Activated T-helper 17 cell treated with anti-CD3 and anti-CD28 coated beads, Interleukin-2, amount 50 U/mL, for 72 hours (primary cell): ENCODE data around the gene NAB2. TPM values are rescaled to one million over a fixed set of nuclear protein-coding genes. Genes with fewer than 3 reads are reported as not detected.

Experiments used
- ATAC-seq: fragments of 150-1000 bp; cut with Tn5 transposase; replicated peaks from 2 replicates; pipeline ENCODE4 v1.10.0; 2021; ENCODE audit warnings: mild to moderate bottlenecking, moderate library complexity
- H3K27ac Mint-ChIP-seq: one replicate; pipeline ENCODE4 v1.8.0; 2022; ENCODE audit warnings: mixed read lengths
- H3K27me3 Mint-ChIP-seq: one replicate; pipeline ENCODE4 v1.8.0; 2022; ENCODE audit warnings: mixed read lengths
- H3K36me3 Mint-ChIP-seq: one replicate; pipeline ENCODE4 v1.8.0; 2022; ENCODE audit warnings: low read depth, mild to moderate bottlenecking, mixed read lengths
- H3K4me1 Mint-ChIP-seq: one replicate; pipeline ENCODE4 v1.8.0; 2022; ENCODE audit warnings: mixed read lengths
- H3K4me3 Mint-ChIP-seq: one replicate; pipeline ENCODE4 v1.8.0; 2022; ENCODE audit warnings: mild to moderate bottlenecking, mixed read lengths
- H3K9me3 Mint-ChIP-seq: one replicate; pipeline ENCODE4 v1.8.0; 2022; ENCODE audit warnings: mixed read lengths
- total RNA-seq, 2 donors: library from RNA; stranded (reverse); gene quantifications; one replicate each; pipeline ENCODE4 v1.2.3, GENCODE V29; 2022

NAB2 gene
- total RNA-seq = 10 to 100 TPM; 20.6 to 61.4 TPM

GRCh38 chr12:57088354-57089270, at the start of gene NAB2:
Gene NAB2 (plus strand): TSS chr12:57089114. CDS start chr12:57089272, 158 bp downstream.
- H3K9me3 Mint-ChIP-seq = no peaks in the 10 kb centered on the region
- ATAC-seq = peak; percentile 53
- no peaks in the 10 kb centered on the region for H3K27me3 Mint-ChIP-seq
- H3K36me3 Mint-ChIP-seq = peaks cover 67% of the 10 kb centered on the region
- peak within 1 kb of the TSS; percentile 97 for H3K4me3 Mint-ChIP-seq
- peaks cover 28% of the 10 kb centered on the region for H3K4me1 Mint-ChIP-seq
- peak within 1 kb of the TSS; percentile 88 for H3K27ac Mint-ChIP-seq

GRCh38 chr12:57040211-57040610, 48.7 kb upstream of the NAB2 start:
- no peak overlapping the region for H3K27ac Mint-ChIP-seq
- H3K36me3 Mint-ChIP-seq = no peaks in the 10 kb centered on the region
- ATAC-seq = no peak
- peaks cover 8% of the 10 kb centered on the region for H3K27me3 Mint-ChIP-seq
- H3K4me1 Mint-ChIP-seq = no peaks in the 10 kb centered on the region
- no peak overlapping the region for H3K4me3 Mint-ChIP-seq
- H3K9me3 Mint-ChIP-seq = no peaks in the 10 kb centered on the region

GRCh38 chr12:57040750-57041149, 48.2 kb upstream of the NAB2 start:
- Mint-ChIP-seq H3K4me1 (peaks cover under 1% of the 10 kb centered on the region), H3K27ac (no peak overlapping the region), H3K9me3 (no peaks in the 10 kb centered on the region), H3K27me3 (peaks cover 8% of the 10 kb centered on the region), H3K4me3 (no peak overlapping the region), H3K36me3 (no peaks in the 10 kb centered on the region)
- ATAC-seq = no peak

GRCh38 chr12:57042695-57043094, 46.2 kb upstream of the NAB2 start:
- Mint-ChIP-seq H3K36me3 (no peaks in the 10 kb centered on the region), H3K4me1 (peaks cover 19% of the 10 kb centered on the region), H3K27ac (no peak overlapping the region), H3K4me3 (no peak overlapping the region), H3K27me3 (peaks cover 8% of the 10 kb centered on the region), H3K9me3 (no peaks in the 10 kb centered on the region)
- ATAC-seq = no peak

DNA sequence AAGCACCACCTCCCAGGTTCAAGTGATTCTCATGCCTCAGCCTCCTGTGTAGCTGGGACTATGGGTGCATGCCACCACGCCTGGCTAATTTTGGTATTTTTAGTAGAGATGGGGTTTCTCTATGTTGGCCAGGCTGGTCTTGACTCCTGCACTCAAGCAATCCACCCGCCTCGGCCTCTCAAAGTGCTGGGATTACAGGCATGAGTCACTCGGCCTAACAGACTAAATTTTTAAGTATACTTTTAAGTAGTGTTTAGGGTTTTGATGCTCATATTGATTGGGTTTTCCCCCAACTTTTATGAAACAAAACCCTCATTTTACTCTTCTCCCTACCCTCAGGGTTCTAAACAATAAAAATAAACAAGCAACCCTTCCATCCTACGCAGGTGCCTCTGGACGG, 44.4 kb upstream of the NAB2 start:
- Mint-ChIP-seq H3K27ac (no peak overlapping the region), H3K4me3 (no peak overlapping the region), H3K4me1 (peaks cover 32% of the 10 kb centered on the region), H3K36me3 (no peaks in the 10 kb centered on the region), H3K9me3 (no peaks in the 10 kb centered on the region), H3K27me3 (peaks cover 5% of the 10 kb centered on the region)
- ATAC-seq = no peak

- no peak for ATAC-seq
- no peak overlapping the region for H3K4me3 Mint-ChIP-seq
- no peaks in the 10 kb centered on the region for H3K9me3 Mint-ChIP-seq
- H3K27me3 Mint-ChIP-seq = peaks cover 5% of the 10 kb centered on the region
- H3K4me1 Mint-ChIP-seq = peaks cover 33% of the 10 kb centered on the region
- H3K27ac Mint-ChIP-seq = no peak overlapping the region
- no peaks in the 10 kb centered on the region for H3K36me3 Mint-ChIP-seq
Measured at GRCh38 chr12:57044889-57045288, 44.0 kb upstream of the NAB2 start.

GRCh38 chr12:57046086-57046791, 42.7 kb upstream of the NAB2 start:
- no peaks in the 10 kb centered on the region for H3K9me3 Mint-ChIP-seq
- ATAC-seq = no peak
- peaks cover 33% of the 10 kb centered on the region for H3K4me1 Mint-ChIP-seq
- peaks cover 5% of the 10 kb centered on the region for H3K27me3 Mint-ChIP-seq
- H3K4me3 Mint-ChIP-seq = peak overlapping the region; percentile 53
- H3K36me3 Mint-ChIP-seq = no peaks in the 10 kb centered on the region
- peak overlapping the region; percentile 86 for H3K27ac Mint-ChIP-seq

- peak overlapping the region; percentile 53 for H3K4me3 Mint-ChIP-seq
- H3K4me1 Mint-ChIP-seq = peaks cover 33% of the 10 kb centered on the region
- H3K27me3 Mint-ChIP-seq = peaks cover 5% of the 10 kb centered on the region
- H3K36me3 Mint-ChIP-seq = no peaks in the 10 kb centered on the region
- no peaks in the 10 kb centered on the region for H3K9me3 Mint-ChIP-seq
- peak; percentile 97 for ATAC-seq
- peak overlapping the region; percentile 86 for H3K27ac Mint-ChIP-seq
Measured at GRCh38 chr12:57046947-57047890, 41.7 kb upstream of the NAB2 start.

DNA sequence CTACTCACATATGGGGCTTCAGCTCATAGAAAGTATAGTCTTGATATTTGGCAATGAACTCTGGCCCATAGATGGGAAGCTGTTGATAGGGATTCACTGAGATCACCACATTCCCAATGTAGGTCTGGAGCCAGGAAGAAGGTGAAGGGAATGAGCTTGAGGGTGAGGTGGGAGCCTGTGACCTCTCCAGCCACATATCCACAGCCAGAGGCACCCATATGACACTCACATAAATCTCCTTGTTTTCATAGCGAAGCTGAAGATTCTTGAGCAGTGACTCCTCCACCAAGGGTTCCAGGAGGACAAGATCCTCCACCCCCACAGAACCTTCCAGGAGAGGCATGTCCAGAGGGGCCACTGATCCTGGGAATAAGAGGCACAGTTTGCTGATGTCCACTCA, 40.9 kb upstream of the NAB2 start:
- H3K9me3 Mint-ChIP-seq = no peaks in the 10 kb centered on the region
- H3K36me3 Mint-ChIP-seq = no peaks in the 10 kb centered on the region
- no peak for ATAC-seq
- peak overlapping the region; percentile 86 for H3K27ac Mint-ChIP-seq
- H3K4me3 Mint-ChIP-seq = peak overlapping the region; percentile 53
- H3K27me3 Mint-ChIP-seq = peaks cover 5% of the 10 kb centered on the region
- H3K4me1 Mint-ChIP-seq = peaks cover 33% of the 10 kb centered on the region

DNA sequence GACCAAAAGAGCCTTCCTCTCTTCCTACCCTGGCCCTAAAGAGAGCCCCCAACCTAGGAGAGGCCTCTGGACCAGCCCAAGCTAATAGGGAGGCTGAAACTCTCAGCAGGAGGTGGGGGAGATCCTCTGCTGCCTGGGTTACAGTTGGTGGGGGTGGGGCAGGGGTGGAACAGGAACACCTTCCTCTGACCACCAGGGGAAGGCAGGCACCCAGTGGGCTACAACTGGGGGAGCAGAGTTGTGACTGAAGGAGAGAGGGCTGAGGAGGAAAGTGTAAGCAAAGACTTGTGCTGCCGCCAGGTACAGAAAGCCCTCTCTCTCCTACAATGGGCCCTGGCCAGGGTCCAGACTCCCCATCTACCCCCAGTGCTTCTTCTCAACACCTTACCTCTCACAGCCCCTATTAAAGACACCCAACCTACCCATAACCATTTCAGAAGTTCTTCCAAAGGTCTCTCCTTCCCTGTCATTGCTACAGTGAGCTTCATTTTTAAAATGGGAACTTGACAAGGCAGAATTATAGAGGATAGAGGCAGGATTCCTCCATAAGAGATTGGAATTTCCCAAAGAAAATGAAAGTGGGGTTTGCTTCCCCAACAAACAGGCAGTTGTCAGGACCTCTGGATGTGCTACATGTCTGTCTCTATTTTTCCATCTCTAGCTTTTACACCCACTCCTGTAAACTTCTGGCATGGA, 40.3 kb upstream of the NAB2 start:
- Mint-ChIP-seq H3K9me3 (no peaks in the 10 kb centered on the region), H3K36me3 (no peaks in the 10 kb centered on the region), H3K27me3 (peaks cover 3% of the 10 kb centered on the region), H3K4me1 (peaks cover 33% of the 10 kb centered on the region), H3K27ac (peak overlapping the region; percentile 86), H3K4me3 (no peak overlapping the region)
- no peak for ATAC-seq

- Mint-ChIP-seq H3K9me3 (no peaks in the 10 kb centered on the region), H3K27me3 (no peaks in the 10 kb centered on the region), H3K4me1 (peaks cover 33% of the 10 kb centered on the region), H3K36me3 (no peaks in the 10 kb centered on the region), H3K4me3 (no peak overlapping the region), H3K27ac (peak overlapping the region; percentile 86)
- ATAC-seq = no peak
Measured at GRCh38 chr12:57049119-57049446, 39.8 kb upstream of the NAB2 start.

- no peak for ATAC-seq
- no peaks in the 10 kb centered on the region for H3K9me3 Mint-ChIP-seq
- H3K27me3 Mint-ChIP-seq = no peaks in the 10 kb centered on the region
- peaks cover under 1% of the 10 kb centered on the region for H3K36me3 Mint-ChIP-seq
- H3K4me3 Mint-ChIP-seq = no peak within 1 kb of the TSS
- H3K4me1 Mint-ChIP-seq = peaks cover 33% of the 10 kb centered on the region
- H3K27ac Mint-ChIP-seq = peak within 1 kb of the TSS; percentile 86
Measured at GRCh38 chr12:57049890-57050289, 39.0 kb upstream of the NAB2 start, which contains the start of gene MYO1A. Gene MYO1A (minus strand): TSS chr12:57050129. CDS start chr12:57048323, 1,806 bp downstream.

- no peaks in the 10 kb centered on the region for H3K9me3 Mint-ChIP-seq
- no peak for ATAC-seq
- no peak overlapping the region for H3K4me3 Mint-ChIP-seq
- peaks cover 30% of the 10 kb centered on the region for H3K4me1 Mint-ChIP-seq
- no peaks in the 10 kb centered on the region for H3K27me3 Mint-ChIP-seq
- peaks cover 8% of the 10 kb centered on the region for H3K36me3 Mint-ChIP-seq
- no peak overlapping the region for H3K27ac Mint-ChIP-seq
Measured at GRCh38 chr12:57051011-57051410, 37.9 kb upstream of the NAB2 start.
